ENCODE data around the gene NPR3.
"Not testable (repeated sequence)": the region's sequence is repeated elsewhere in the genome, so short reads cannot be mapped to it uniquely, and the experiment has no call there.

NPR3 gene

DNA sequence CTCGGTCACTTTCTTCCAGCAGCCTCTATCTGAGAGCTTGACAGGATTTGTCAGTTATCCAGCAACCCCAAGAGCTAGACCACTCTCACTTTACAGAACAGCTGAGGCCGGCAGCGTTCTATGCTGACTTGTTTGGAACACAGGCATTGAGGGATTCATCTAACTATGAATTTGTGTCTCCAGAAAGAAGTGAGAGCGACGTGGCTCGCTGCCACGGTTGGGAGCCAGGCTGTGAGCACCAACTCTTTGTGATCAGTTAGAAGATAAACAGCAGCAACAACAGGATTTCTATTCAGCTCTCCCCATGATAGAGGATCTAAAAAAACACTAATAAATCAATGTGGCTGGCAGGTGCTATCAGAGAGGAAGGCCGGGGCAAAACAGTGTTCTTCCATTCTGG, 58.6 kb downstream of the NPR3 start:
- no peak for DNase-seq

DNA sequence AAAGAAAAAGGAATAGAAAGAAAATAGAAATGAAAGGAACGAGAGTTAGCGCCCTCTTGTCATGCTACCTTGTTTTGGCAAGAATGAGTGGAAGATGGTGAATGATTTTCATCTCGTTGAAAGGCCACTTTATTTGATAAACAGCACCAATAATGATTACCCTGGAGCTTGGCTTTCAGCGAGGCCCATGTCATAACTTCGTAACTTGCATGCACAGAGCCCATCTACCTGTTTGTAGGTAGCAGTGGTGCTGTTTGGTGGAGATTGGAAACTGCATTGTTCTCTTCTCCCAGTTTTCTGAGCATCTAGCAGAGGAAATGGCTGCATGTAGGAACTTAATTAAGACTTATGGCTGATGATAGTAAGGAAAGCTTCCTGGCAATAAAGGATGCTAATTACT, 59.3 kb downstream of the NPR3 start:
- no peak for DNase-seq

DNA sequence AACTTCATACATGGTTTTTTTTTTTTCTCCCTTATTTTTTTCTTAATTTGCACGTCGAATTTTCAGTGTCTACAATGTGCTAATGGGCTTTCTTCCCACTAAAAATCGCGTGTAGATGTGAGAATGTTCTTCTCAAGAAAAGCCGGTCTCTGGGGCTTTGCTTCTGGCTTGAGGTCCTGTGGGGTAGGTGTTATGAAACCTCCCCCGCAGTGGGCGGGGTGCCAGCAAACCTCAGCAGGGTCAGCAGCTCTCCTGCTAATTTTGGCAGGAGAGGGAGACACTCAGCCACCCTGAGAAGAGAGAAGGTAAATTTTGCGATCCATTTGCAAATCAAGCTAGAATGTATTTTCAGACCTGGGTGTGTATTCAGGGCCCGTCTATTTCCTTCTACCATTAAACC, 59.9 kb downstream of the NPR3 start:
- no peak for DNase-seq

DNA sequence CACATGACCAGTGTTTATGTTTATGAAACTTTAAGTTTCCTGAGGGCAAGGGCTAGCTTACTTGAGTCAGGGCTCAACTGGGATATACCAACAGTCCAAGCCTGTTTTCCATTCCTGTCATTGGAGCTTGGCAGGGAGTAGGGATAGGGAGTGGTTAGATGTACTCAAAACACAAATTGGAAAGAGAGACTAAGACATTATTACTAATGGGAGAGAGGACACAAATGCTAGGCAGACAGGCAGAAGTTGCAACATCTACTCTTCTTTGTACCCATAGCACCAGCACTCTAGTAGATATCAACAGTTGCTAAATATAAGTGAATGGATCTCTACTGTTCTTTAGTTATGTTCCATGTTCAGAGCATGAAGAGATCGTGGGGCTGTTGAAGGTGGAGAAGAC, 62.8 kb downstream of the NPR3 start:
- no peak for DNase-seq

DNA sequence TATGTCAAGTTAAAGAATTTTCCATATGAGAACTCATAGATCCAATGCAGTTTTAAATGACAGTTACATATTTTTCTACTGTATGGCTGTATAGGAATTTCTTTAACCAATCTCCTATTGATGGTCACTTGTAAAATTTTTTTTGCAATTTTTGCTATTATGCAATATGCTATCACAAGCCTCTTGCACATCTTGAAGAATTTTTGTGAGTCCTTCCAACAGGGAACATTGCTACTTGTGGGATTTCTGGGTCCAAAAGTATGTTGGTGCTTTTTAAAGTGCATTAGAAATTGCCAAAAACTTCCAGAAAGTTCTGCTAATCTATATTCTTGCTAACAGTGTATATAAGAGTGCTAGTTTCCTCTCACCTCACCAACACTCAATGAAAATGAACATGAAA, 65.1 kb downstream of the NPR3 start:
- DNase-seq: no peak

DNA sequence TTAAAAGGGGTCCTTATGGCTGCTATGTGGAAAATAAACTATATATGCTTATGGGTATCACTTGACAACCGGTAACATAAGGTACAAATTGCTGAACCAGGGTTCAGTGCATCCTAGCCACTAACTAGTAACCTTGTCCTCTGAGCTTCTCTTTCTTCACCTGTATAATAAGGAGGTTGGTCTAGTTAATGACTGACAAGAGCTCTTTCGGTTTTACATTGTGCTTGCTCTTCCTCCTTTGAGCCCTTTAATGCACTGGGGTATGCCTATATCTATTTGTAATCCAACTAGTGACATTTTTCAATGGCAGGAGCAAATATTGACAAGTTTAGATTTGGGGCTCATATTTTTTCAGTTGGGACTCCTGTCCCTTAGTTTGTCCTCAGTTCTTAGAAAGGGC, 66.1 kb downstream of the NPR3 start:
- no peak for DNase-seq

DNA sequence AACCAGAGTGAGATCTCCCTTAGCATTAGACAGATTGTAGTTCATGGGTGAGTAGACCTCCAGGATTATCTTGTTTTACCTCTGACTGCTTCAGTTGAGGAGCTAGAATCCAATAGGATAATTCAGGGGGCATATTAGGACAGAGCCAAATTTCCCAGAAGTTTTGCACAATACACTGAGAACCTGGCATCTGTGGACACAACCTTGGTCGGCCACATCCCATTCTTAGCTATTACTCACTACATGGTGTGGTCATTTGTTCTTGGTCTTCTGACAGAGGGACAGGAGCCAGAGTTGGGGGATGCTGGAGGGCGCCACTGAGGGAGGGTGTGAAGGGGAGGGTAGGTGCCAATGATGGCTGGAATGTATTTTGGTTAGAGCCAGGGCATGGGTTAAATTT, 66.6 kb downstream of the NPR3 start:
- no peak for DNase-seq

DNA sequence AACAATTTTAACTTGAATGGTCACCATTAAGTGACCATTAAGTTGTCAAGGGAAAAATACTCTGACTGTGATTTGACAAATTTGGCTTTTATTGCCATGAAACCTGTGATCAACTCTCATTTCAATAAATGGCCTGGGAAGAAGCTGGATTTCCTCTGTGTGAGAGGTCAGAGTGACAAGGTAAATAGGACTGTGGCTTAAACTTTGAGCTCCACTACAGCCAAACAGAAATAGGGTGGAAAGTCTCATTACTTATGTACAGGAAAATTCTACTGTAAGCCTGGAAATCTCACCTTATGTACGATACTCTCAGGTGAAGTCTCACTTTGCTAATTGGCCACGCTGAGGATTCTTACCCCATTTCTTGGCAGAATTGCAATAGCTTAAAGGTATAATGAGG, 67.3 kb downstream of the NPR3 start:
- no peak for DNase-seq

DNA sequence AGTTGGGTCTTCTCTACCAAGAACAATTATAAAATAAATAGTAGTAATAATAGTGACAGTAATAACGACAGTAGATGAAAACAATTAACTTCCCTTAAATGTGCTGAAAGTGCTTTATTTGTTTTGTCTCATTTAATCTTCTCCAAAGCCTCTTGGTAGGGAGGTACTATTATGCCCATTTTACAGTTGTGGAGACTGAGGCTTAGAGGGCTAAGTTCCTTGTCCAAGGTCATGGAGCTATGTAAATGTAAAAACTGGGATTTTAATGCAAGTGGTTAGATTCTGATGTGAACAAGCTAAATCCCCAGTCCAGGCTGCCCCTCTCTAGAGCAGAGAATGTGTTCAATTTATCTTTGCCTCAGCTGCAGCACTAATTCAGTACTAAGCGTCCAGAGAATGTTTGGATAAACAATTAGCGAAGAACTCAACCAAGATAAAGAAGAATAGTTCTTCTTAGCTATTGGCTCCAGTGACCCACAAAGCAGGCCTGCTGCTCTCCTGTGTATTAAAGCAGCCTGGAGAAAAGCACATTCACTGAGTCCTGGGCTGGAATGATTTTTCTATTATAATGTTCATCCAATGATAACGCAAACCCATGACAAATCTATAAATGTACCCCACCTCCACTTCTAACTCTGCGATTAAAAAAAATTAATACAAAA, 68.8 kb downstream of the NPR3 start:
- no peak for DNase-seq

DNA sequence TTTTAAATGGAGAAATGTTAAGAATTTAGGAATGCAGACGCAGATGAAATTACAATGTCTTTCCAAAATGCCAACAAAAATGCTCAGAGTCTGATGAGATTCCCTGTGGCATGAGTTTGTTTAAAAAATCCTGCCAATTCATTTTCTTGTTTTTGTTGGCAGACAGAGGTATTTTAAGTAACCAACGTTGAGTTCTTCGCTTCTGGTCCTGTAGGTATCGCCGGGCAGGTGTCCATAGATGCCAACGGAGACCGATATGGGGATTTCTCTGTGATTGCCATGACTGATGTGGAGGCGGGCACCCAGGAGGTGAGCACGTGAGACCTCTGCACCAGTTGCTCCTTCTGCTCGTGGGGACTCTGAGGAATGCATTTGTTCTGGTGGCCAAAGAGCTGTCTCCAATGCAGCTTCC, 69.4 kb downstream of the NPR3 start:
- no peak for DNase-seq

DNA sequence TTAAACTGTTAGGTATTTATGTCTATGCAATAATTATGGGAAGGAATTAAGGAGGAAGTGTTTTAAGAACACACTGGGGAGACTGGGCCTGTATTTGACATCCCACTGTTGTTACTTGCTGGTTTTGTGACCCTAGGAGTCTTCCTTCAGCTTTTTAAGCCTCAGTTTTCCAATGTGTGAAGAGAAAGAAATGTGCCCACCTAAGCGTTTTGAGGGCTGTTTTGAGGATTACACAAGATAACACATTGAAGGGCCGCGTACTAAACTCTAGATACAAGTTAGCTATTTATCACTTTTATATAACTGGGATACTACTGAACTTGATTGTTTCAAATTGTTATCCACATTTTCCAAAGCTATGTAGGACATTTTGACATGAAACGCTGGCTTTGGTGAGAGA, 72.5 kb downstream of the NPR3 start:
- no peak for DNase-seq

DNA sequence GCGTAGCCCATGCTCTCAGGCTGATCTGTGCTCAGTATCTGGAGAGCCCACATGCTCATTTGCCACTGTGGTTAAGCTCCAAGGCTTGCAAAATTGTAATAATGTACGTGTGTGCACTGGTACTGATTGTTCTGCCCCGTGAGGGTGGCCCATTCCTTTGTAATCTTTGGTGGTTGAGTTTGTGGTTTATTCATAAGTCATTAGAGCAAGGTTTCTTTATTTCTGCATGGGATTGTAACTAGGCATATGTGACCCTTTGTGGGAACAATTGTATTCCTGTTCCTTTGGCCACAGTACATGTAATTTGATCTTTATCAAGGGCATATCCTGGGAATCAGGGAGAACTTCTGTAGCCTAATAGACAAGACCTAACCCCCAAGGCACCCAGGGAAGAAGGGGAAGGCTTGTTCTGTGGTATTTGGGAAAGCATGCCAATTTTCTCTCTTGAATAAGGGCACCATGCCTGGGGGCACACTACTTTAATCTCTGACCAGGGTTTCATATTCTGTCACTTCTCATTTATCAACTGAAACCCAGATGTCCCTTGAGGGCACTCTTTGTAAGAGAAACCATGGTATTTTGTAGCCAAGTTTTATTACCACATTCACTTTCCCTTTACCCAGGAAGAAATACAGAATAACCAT, 74.6 kb downstream of the NPR3 start:
- DNase-seq: no peak

DNA sequence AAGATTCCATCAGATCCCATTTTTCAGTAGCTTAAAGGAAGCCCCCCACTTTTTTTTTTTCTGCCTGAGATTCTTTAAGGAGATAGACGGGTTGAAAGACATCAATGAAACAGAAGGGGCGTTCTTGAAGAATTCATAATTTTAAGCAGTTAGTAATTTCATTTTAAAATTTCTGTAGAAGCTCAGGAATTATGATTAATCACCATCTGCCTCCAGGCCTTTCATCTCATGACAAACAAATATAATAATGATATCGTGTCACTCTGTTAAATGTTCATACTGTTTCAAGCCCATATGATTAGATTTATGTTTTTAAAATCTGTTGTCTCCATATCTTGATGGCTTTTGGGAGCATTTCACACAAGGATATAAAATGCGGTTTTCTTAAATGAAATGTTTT, 75.2 kb downstream of the NPR3 start:
- DNase-seq: no peak

DNA sequence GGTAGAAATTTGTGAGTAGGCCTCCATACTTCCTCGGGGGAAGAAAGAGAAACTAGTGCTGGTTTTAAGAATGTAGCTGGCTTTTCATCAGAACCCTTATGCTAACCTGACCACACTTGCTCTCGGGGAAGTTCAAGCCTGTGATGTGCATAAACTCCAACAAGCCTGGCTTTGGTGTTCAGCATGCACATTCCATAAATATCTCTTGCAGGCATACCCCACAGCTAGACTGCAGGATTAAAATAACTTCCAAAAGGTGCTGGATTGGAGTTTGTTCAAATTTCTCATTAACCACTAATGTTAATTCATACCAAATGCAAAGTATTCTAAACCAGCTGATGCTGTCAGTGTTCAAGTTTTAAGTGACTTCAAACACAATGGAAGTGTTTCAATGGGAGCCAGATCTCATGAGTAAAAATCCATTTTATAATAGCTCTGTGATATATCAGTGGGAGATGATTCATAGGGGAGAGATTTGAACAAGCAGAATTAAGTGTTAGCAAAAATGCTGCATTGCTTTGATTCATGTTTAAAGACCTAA, 79.4 kb downstream of the NPR3 start:
- no peak for DNase-seq

DNA sequence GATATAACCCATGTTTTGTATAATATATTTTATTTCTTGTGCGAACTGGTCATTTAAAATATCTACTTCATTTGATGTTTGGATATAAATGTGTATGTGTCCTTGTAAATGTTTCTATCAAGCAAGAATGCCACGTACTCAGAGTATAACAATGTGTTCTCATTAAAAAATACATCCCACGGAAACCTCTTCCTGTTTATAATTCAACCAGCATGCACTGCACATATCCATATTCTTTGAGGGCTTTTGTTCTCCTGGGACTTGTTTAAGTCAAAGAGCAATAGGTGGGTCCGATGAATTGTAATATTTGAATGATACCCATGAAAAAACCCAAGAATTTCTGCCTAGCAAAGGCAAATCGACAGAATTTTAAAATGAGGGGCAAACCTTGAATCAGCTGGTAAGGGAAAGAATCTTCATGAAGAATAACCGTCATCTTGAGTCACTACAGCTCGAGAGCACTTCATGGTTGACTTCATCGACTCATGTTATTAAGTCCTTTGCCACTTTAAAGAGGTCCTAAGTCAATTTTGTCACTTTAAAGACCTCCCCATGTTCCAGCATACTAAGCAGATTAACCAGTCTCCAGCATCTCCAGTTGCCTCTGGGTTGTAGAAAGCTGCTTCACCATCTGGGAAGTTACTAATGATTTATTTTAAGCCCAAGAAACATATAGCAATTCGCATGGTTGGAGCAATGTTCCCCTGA, 80.6 kb downstream of the NPR3 start:
- no peak for DNase-seq

DNA sequence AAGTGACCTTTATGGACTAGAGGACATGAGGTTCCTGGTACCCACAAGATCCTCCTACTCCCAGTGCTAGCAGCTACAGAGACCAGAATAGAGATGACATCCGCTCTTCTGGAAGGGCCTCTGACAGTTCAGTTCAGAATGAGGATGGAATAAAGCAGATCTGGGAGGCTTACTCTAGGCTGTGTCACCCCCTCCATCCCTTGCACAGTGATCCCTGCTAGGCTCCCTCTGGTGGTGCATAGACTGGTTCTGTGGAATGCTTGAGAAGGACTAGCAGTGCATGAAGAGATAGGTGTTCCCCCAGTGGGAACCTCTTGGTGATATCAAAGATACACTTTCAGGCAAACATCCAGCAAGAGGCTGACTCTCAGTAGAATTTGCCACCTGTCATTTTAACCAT, 83.0 kb downstream of the NPR3 start:
- no peak for DNase-seq

DNA sequence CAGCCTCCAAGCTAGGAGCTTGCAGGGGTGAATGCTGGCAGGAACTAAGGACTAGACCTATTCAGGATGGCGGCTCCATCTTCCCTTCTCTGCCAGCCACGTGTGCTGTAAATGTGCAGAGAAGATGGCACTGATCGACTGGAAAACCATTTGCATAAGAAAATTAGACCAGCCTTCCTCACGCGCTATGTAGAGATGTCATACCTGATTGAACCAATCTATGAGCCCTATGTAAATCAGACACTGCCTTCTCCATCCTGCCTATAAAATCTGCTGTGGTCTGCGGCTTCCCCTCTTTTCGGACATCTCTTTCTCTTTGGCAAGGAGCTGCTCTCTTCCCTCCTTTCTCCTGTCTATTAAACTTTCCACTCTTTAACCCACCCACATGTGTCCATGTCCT, 91.6 kb downstream of the NPR3 start:
- no peak for DNase-seq

DNA sequence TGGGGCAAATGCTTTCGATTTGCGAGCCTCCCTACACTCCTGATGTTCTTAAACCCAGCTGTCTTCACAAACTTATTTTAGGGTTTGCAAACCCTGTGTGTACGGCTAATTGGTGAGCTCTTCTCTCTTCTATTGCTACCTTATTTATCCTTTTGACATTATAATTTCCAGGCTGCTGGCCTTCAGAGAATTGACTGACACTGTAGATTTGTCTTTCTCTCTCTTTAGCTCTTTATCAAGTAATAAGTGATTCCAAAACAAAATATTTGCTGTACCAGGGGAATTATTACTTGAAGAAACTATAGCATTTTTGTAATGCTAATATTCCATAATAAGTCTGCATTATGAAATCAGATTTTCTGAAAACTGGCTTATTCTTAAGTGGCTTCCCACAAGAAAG, 92.5 kb downstream of the NPR3 start:
- DNase-seq: no peak

DNA sequence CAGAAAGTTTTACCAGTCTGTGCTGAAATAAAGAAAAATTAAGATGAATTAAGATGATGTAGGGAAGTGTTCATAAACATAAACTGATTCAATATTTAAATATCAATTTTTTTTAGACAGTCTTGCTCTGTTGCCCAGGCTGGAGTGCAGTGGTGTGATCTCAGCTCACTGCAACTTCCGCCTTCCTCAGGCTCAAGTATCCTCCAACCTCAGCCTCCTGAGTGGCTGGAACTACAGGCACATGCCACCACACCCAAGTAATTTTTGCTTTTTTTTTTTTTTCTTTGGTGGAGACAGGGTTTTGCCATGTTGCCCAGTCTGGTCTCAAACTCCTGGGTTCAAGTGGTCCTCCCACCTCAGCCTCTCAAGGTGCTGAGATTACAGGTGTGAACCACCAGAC, 94.3 kb downstream of the NPR3 start:
- DNase-seq: not testable (repeated sequence)

DNA sequence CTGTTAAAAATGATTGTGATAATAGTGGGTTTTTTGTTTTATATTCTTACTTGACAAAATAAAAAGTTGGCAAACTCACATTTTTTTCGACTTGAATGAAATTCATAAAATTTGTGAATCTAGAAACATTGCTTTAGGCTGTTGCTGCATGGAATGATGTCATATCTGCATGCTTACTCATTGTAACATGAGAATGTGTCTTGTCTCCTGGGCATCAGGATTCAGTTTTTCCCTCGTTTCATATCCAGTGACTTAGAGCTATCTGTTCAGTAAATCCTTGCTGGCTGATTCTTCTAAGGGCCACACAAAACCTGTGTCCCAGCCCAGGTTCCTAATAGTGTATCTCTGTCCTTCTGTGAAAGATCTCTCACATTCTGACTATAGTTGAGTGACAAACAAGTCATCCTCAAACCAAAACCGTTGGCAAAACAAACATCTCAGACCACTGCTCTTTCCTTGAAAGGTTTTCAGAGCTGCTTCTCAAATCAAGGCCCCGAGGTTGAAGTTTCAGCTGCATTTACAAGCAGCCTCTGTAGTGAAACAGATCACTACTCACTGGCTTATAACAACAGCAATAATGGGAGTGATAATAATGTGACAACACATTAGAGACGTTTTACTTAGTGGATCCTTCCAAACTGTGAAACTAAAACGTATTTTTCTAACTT, 95.0 kb downstream of the NPR3 start:
- no peak for DNase-seq

DNA sequence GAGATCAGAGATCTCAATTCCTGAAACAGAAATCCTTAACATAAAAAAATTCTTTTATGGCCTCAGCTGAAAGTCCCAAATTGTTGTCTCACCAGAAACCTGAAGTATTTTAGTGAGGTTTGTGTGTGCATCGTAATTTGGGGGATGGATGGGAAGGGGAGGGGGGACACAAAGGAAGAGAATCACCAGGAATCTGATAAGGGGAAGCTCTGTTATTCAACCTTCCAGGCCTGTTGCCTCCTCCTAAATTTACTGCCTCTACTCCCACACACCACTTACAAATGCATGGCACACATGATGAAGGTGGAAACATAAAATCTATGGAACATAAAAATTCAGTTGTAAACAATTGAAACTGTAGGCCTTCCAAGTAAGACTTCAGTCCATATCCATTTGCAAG, 97.7 kb downstream of the NPR3 start:
- DNase-seq: no peak

DNA sequence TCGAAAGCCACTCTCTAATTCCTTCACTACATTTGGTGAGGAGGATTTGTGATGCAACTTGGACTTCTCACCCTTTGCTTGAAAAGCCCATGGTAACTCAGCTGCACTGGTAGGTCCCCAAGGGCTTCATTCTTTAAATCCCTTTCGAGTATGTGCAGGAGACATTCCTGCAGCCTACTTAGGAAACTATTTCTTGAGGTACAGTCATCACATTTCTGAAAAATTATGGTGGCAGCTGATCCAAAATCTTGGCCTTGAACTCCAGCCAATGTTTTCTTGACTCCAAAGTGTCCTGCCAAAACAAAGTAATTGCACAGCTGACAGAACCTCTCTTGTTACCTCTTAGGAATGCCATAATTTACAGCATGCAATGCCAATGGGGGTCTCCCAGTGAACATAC, 99.7 kb downstream of the NPR3 start:
- no peak for DNase-seq

DNA sequence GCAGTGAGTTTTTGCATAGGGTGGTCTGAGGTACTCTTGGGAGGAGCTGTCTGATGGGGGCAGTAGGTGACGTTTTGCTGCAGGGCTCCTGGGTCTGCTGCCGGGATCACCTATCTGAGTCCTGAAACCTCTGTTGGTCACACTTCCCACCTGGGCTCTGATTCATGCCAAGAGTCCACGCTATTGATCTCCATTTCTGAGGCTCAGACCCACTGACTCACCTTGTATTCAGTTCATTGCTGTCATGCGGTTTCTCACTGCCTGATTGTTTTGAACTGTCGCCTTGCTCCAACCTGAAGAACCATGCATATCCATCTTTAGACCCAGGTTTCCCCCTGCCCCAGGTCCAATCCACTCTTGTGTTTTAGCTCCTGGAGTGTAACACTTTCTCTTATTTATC, 101.3 kb downstream of the NPR3 start:
- DNase-seq: no peak

DNA sequence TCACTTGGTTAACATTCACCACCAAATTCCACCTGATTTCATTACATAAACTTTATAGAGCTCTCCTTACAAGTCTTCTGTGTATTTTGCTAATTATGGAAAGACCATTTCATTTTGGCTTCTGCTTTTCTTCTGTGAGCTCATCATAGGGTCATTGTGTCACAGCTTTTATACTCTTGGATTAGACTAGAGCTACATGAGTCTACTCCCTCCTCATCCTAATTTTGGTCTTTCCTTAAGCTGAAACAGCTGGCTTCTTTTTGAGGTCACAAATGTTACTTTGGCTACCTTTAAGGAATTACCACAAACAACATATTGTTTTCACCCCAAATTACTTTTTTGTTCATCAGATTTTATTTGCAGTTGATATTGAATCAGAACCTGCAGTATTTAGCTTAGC, 103.0 kb downstream of the NPR3 start:
- DNase-seq: no peak

All from NCI-H146 (cell line).